Measurements from ENCODE around the gene PSMB11.

The PSMB11 gene

DNA sequence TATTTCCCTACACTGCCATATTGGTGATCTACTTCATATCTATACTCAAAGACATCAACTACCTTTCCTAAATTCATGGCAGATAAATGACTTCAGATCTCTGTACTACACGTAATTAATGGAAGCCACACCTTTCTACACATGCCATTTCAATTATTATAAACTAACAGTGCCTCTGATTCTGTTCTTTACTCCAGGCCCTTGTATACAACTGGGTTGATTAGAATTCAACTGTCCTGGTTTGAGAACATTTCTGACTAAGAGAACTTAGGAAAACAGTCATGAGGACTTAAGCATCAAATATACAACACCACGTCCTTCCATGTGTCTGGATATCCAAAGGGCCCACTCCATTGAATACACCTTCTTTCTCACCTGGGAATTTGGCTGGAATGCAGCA lies 51.1 kb downstream of the PSMB11 start:
- no peak for ATAC-seq
- H3K9me3 Mint-ChIP-seq = no peaks in the 10 kb centered on the region
- H3K27ac Mint-ChIP-seq = no peak overlapping the region
- peaks cover 33% of the 10 kb centered on the region for H3K36me3 Mint-ChIP-seq
- H3K4me3 Mint-ChIP-seq = no peak overlapping the region
- H3K27me3 Mint-ChIP-seq = no peaks in the 10 kb centered on the region
- H3K4me1 Mint-ChIP-seq = peaks cover 30% of the 10 kb centered on the region

DNA sequence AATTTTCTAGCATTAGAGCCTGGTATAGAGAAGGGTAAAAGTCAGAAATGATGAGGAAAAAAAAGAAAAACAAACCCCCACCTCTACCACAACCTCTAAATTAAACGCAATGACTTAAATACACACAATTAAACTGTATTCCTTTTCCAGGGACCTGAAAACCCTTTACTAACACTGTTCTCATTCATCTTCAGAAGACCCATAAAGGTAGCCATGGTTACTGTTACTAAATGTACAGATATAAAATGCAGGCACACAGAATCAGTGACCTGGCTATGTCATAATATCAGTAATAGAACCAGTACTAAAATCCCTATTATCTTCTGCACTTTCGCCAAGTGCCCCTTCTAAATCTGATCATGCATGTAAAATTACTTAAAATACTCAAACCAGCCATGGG lies 51.5 kb downstream of the PSMB11 start:
- Mint-ChIP-seq H3K4me3 (peak overlapping the region; percentile 14), H3K36me3 (peaks cover 30% of the 10 kb centered on the region), H3K4me1 (peaks cover 30% of the 10 kb centered on the region), H3K27ac (no peak overlapping the region), H3K27me3 (no peaks in the 10 kb centered on the region), H3K9me3 (no peaks in the 10 kb centered on the region)
- no peak for ATAC-seq

All from stimulated activated memory B cell treated with anti-CD40 and anti-IgM and Interleukin-4, amounts not matched to agents 10 μg/mL and 1 μg/mL and 100 μg/mL, for 72 hours (primary cell).